MCF 10A (cell line): ENCODE measurements around the gene KRT80. TPM values are rescaled to one million over a fixed set of nuclear protein-coding genes. Genes with fewer than 3 reads are reported as not detected.

ENCODE experiments used
- BruUV-seq: library from RNA; stranded (reverse); fragments of 400-500 nt; replicated peaks from 2 replicates; lab custom pipeline; 2021; lab: Mats Ljungman, UMichigan
- CTCF ChIA-PET: fragments of 300-600 bp; sonication (Branson Sonifier 250); formaldehyde crosslinking; extraction: SDS; loops from one replicate; lab custom pipeline; 2021; ENCODE audit warnings: antibody characterized with exemption, inconsistent platforms; lab: Yijun Ruan, JAX
- POLR2A ChIA-PET: fragments of 300-600, 350-650 bp; sonication (Branson Sonifier 250); formaldehyde crosslinking; extraction: SDS; loops from one replicate; lab custom pipeline; 2020; ENCODE audit warnings: antibody characterized with exemption, inconsistent platforms; lab: Yijun Ruan, JAX
- DNase-seq: peaks from one replicate; pipeline ENCODE4 v3.0.0-alpha.2; 2018; ENCODE audit not compliant: unreplicated experiment
- H3K27ac Mint-ChIP-seq: one replicate; pipeline ENCODE4 v1.8.0; 2022; ENCODE audit warnings: mild to moderate bottlenecking, low read depth, mixed read lengths; ENCODE audit not compliant: unreplicated experiment
- H3K27me3 Mint-ChIP-seq: one replicate; pipeline ENCODE4 v1.8.0; 2022; ENCODE audit warnings: mixed read lengths; ENCODE audit not compliant: insufficient read depth, unreplicated experiment
- H3K36me3 Mint-ChIP-seq: one replicate; pipeline ENCODE4 v1.8.0; 2022; ENCODE audit warnings: mild to moderate bottlenecking, moderate library complexity, mixed read lengths; ENCODE audit not compliant: insufficient read depth, unreplicated experiment
- H3K4me1 Mint-ChIP-seq: one replicate; pipeline ENCODE4 v1.8.0; 2022; ENCODE audit warnings: mixed read lengths; ENCODE audit not compliant: insufficient read depth, unreplicated experiment
- H3K4me3 Mint-ChIP-seq: one replicate; pipeline ENCODE4 v1.8.0; 2022; ENCODE audit warnings: mild to moderate bottlenecking, moderate library complexity, mixed read lengths; ENCODE audit not compliant: unreplicated experiment
- H3K9me3 Mint-ChIP-seq: one replicate; pipeline ENCODE4 v1.8.0; 2022; ENCODE audit warnings: mixed read lengths; ENCODE audit not compliant: unreplicated experiment
- intact Hi-C: fragments of 100-400 bp; cut with micrococcal nuclease; formaldehyde crosslinking; loops from 2 replicates; pipeline ENCODE4 v1.14.1; 2022
- total RNA-seq: library from RNA; stranded (reverse); gene quantifications from 2 replicates; pipeline ENCODE4 v1.2.3, GENCODE V29; 2022
- TF ChIP-seq, protein P1 (sequence below): fragments of 200-600 bp; IDR thresholded peaks from one replicate; pipeline ENCODE4 v1.8.0; 2022; ENCODE audit warnings: antibody characterized with exemption, mild to moderate bottlenecking; ENCODE audit not compliant: unreplicated experiment

The KRT80 gene
- total RNA-seq, 1 experiment from 2014 or later: 27.4 TPM

DNA sequence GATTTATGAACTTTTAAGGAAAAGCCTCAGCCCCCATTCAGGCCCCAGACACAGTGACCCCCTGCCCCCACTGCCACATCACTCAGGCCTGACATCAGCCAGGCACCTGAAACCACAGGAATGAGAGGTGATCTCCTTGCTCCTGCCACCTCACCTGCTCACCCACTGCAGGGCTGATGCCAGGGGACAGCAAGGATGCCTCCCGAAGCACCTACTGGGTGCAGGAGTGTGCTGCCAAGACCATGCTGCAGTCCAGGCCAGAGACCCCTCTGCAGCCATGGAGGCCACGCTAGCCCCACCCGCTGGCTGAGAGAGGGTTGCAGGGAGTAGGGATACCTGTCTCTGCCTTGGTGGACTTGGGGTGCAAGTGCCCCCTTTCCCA, 22.6 kb upstream of the KRT80 start:
- Mint-ChIP-seq H3K27ac (no peak overlapping the region), H3K4me3 (no peak overlapping the region), H3K36me3 (no peaks in the 10 kb centered on the region), H3K4me1 (peaks cover 64% of the 10 kb centered on the region), H3K9me3 (no peaks in the 10 kb centered on the region), H3K27me3 (no peaks in the 10 kb centered on the region)
- no TSS peak for BruUV-seq
- CTCF ChIA-PET: interaction anchor here (0.6 to 4.2 kb wide), 11 partner anchors 11 to 767 kb away, joined by 3 to 32 read pairs (median 5); no protein-coding TSS in a partner anchor
- DNase-seq: no peak
- POLR2A ChIA-PET: interaction anchor here (0.6 to 1.8 kb wide), 10 partner anchors 13 to 65 kb away, joined by 3 to 9 read pairs (median 4); partner anchors contain the start of gene KRT7
- TF ChIP-seq, protein P1, sequence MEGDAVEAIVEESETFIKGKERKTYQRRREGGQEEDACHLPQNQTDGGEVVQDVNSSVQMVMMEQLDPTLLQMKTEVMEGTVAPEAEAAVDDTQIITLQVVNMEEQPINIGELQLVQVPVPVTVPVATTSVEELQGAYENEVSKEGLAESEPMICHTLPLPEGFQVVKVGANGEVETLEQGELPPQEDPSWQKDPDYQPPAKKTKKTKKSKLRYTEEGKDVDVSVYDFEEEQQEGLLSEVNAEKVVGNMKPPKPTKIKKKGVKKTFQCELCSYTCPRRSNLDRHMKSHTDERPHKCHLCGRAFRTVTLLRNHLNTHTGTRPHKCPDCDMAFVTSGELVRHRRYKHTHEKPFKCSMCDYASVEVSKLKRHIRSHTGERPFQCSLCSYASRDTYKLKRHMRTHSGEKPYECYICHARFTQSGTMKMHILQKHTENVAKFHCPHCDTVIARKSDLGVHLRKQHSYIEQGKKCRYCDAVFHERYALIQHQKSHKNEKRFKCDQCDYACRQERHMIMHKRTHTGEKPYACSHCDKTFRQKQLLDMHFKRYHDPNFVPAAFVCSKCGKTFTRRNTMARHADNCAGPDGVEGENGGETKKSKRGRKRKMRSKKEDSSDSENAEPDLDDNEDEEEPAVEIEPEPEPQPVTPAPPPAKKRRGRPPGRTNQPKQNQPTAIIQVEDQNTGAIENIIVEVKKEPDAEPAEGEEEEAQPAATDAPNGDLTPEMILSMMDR: no peak
- intact Hi-C loops: loop anchor here (10.0 kb wide), 1 partner anchor 660 kb away; no protein-coding TSS in a partner anchor

DNA sequence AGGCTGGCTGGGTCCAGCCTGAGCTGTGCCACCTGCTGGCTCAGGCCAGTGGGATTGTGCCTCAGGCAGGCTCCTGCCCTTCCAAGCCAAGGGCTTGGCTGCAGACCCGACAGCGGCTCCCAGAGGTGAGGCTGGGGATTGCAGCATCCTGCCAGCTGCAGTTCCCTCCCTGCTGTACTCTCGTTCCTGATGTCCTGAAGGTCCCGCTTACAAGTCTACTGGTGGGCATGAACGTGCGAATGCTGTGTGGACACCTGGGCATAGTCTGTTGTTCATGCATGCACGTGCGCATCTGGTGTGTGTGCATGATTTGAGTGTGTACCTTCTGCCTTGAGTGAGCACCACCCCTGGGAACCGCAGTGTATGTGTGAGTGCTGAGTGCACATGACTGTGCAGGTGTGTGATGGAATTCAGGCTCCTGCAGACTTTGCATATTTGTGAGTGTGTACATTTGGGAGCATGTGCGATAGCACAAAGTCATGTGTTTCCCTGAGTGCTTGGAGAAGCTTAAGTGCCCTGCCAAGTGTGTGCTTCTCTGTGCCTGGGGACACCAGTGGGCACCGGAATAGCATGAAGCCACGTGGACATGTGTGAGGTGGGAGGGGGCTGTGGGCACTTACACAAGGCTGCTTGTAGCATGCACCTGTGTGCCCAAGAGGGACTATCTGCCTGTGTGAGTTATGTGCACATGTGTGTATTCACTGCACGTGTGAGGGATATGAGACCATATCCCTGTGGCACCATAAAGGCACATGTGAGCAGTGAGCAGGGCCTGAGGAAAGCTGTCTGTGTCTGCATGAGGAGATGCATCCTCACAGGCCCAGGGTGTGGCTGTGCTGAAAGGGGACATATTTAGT, 22.0 kb upstream of the KRT80 start:
- Mint-ChIP-seq H3K27me3 (no peaks in the 10 kb centered on the region), H3K4me3 (no peak overlapping the region), H3K4me1 (peaks cover 70% of the 10 kb centered on the region), H3K27ac (no peak overlapping the region), H3K36me3 (no peaks in the 10 kb centered on the region), H3K9me3 (no peaks in the 10 kb centered on the region)
- intact Hi-C loops: loop anchor here (1.0 to 10.0 kb wide), 2 partner anchors 20 to 661 kb away; partner anchors contain the start of gene KRT7
- no TSS peak for BruUV-seq
- ChIA-PET POLR2A (interaction anchor here (0.5 to 1.4 kb wide), 9 partner anchors 20 to 981 kb away, joined by 3 to 8 read pairs (median 3); no protein-coding TSS in a partner anchor), CTCF (interaction anchor here (0.6 to 4.2 kb wide), 21 partner anchors 9 to 767 kb away, joined by 3 to 32 read pairs (median 4); no protein-coding TSS in a partner anchor)
- TF ChIP-seq, protein P1: peak; percentile 95
- DNase-seq: peak; percentile 85

DNA sequence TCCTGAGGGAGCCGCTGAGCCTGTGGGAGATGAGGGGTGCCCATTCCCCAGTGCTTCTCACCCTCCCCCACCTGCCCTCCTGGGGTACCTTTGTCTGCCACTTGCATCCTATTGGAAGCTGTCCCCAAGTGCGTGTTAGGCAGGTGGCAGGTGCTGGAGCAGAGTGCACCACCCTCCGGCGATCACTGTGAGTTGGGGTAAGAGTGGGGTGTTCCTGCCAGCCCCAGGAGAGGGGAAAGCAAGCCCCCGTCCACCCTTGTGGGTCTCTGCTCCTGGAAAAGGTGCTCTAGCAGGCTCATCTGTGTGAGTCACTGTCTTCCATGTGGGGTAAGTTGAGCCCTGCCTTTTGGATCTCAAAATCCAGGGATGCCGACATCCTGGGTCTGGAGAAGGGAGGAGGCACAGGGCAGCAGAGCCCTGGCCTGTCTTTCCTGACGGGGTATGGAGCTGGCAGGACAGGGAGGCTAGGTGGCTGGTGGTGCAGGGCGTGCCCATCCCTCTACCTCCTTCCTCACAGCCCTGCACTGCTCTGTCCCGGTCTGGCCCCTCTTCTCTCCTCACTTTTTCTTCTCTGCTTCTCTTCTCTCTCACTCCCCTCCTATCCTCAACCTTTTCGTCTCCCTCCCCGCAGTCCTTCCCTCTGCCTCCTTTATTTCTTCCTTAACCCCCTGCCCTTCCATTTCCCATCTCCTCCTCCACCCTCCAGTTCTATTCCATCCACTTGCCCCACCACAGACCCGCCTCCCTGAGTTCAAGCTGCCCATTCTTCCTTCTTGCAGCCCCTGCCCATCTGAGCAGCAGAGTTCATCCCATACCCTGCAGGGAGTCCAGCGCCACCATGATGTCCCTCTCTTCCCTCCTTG, 21.1 kb upstream of the KRT80 start:
- no peaks in the 10 kb centered on the region for H3K9me3 Mint-ChIP-seq
- intact Hi-C loops: loop anchor here (1.0 to 10.0 kb wide), 2 partner anchors 20 to 662 kb away; partner anchors contain the start of gene KRT7
- ChIA-PET CTCF (interaction anchor here (0.5 to 4.2 kb wide), 25 partner anchors 9 to 667 kb away, joined by 3 to 32 read pairs (median 4); no protein-coding TSS in a partner anchor), POLR2A (interaction anchor here (0.6 to 1.4 kb wide), 7 partner anchors 21 to 66 kb away, joined by 3 to 8 read pairs (median 3); no protein-coding TSS in a partner anchor)
- no peak for DNase-seq
- H3K4me1 Mint-ChIP-seq: peaks cover 79% of the 10 kb centered on the region
- no peak overlapping the region for H3K4me3 Mint-ChIP-seq
- H3K27me3 Mint-ChIP-seq: no peaks in the 10 kb centered on the region
- TF ChIP-seq, protein P1: no peak
- no peak overlapping the region for H3K27ac Mint-ChIP-seq
- H3K36me3 Mint-ChIP-seq: no peaks in the 10 kb centered on the region
- no TSS peak for BruUV-seq
